HG03159 (cell line): ENCODE results near the gene HSD17B14.
"Not testable (repeated sequence)": the region's sequence is repeated elsewhere in the genome, so short reads cannot be mapped to it uniquely, and the experiment has no call there.

ENCODE experiments used
- ATAC-seq: cut with Tn5 transposase; IDR thresholded peaks from one replicate; pipeline ENCODE4 v1.9.1; 2021; ENCODE audit warnings: mild to moderate bottlenecking, moderate library complexity; ENCODE audit not compliant: unreplicated experiment

Gene HSD17B14

DNA sequence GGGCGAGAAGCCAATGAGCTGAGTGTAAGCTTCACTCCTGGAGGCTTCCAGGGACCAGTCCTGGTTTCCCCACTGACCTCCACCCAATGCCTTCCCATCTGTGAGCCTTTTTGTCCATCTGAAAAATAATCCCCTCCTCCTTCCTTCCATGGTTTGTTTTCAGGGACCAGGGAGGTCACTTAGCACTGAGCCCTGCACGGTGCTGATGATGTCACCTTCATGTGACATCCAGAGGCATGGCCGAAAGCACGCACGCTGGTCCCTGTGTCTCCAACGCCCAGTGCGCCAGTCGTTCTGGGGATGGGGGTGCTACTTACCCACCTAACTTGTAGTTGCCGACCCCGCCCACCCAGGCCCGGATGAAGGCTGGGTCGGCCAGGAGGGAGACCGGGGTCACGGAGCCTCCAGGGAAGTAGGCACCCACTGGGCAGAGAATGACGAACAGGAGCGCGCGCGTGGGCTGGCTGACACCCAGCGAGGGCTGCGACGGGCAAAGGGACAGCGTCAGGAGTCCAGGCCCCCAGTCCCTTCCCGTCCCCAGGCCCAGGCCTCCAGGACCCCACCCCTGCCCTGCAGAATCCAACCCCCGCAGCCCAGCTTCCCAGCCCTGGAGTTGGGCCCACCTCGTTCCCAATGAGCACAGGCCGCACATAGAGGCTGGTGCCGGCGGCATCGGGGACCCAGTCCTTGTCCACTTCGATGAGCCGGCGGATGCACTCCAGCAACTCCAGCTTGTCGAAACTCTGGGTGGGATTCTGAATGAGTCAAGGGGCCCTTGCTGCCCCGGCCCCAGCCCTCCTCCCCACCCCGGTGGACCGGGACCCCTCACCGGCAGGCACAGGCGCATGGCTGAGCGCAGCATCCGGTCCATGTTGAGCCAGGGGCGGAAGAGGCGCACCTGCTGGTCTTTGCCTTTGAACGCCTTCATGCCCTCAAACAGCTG, 36.7 kb downstream of the HSD17B14 start:
- no peak for ATAC-seq

DNA sequence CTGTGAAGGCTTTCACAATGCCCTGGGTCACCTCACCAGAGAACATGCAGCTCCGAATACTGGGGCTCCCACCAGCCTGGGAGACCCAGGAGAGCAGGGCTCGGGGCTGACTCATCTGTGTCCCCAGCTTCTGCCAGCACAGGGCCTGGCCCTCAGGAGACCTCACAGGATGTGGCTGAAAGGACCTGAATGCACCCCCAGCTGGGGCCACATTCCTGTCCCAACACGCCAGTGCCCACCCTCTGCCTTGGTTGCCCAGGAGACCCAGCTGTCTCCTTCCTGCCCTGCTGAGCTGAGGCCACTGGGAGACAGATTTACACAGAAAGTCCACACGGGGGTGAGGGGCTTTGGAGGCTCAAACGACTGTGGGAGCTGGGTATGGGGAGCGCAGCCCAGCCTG, 37.4 kb downstream of the HSD17B14 start:
- no peak for ATAC-seq

DNA sequence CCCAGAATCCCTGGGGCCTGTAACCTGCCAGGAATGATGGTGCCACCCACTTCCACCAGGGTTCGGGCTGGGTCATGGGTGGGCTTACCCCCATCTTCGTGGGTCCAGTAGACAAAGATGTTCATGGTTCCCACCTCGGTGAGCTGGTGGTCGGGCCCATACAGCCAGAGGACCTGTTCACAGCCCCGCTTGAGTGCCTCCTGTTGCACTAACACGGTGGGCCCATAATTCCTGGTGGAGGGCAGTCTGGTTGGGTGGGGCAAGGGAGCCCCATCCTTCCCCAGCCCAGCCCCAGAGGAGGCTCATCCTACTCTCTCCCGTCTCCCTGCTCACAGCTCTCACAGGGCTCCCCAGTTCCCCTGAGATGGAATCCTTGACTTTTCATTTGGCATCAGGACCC, 39.2 kb downstream of the HSD17B14 start:
- ATAC-seq = no peak

DNA sequence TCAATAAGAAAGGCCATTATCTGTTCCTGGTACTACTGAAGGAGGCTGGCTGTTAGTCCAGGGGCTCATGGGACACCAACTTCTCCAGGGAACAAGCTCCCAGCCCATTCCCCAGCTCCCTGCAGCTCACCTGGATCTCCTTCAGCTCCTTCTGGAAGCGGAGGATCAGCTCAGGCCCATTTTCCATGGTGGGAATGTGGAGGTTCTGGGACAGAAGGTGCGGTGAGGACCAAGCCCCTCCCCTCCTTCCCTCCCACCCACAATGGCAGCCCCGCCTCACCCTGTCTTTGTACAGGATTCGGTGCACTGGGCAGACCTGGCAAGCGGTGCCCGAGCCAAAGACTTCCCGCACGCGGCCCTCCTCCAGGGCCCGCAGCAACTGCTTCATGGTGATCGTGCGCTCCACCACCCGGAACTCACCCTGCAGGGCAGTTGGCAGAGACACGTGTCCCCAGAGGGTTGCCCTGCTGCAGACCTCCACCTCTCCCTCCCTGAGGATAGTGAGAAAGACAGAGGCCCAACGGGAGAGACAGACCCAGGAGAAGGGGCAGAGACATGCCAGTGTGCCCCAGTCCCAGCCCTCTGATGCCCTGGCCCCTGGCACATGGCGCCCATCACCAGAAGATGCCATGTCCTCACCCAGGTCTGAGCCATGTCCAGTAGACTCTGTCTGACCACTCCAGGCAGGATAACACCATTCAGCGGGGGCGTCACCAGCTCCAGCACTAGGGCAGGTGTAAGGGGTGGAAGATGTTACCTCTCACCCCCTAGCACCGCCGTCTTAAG, 39.8 kb downstream of the HSD17B14 start:
- ATAC-seq = no peak

DNA sequence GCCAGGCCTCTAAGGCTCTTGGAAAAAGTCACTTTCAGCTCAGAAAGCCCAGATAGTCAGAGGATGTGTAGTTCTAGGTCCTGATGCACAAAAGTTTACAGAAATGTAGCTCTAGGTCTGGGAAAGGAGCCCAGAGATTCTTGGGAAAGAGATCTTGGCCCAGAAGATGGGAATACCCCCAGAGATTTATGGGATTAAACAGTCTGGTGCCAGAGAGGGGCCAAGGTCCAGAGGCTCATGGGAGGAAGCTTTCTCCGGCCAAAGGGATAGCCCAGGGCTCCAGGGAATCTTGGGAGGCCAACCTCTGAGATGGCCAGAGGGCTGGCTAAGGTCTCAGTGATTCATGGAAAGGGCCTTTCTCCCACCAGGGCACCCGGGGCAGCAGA, 40.6 kb downstream of the HSD17B14 start:
- ATAC-seq = no peak

DNA sequence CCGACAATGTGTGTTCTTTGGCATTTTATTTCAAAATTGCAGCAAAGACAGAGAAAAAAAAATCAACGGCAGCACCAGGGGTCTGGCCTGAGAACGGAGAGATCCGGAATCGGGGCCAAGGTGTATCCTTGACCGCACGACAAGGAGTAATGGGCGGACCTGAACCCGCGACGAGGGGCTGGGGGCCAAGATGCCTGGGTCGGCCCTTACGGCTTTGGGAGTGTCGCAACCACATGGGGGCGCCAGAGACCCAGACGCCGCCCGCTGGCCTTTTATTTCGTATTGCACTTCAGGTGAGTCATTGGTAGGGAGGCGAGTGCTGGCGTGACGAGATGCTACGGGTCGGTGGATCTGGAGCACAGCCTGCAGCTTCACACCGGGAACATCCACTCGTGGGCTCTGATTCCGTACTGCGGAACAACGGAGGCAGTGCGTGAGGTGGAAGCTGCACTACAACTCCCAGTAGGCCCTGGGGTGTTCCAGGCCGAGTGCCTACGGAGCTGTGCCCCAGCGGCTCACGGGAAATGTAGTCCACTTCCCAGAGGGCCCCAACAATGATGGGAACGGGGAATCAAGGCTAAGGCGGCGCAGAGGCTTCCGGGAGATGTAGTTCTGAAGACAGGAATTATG, 41.1 kb downstream of the HSD17B14 start:
- ATAC-seq = peak; percentile 84

DNA sequence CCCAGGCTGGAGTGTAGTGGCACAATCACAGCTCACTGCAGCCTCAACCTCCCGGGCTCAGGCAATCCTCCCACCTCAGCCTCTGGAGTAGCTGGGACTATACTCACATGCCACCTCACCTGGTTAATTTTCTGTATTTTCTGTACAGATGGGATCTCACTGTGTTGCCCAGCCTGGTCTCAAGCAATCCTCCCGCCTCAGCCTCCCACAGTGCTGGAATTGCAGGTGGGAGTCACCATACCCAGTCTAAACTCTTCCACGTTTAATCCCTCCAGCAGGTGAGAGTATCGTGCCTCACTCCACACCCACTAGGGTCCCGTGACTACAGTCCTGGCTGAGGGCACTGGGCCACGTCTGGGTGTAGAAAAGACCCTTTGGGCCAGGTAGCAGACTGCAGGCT, 42.0 kb downstream of the HSD17B14 start:
- no peak for ATAC-seq

DNA sequence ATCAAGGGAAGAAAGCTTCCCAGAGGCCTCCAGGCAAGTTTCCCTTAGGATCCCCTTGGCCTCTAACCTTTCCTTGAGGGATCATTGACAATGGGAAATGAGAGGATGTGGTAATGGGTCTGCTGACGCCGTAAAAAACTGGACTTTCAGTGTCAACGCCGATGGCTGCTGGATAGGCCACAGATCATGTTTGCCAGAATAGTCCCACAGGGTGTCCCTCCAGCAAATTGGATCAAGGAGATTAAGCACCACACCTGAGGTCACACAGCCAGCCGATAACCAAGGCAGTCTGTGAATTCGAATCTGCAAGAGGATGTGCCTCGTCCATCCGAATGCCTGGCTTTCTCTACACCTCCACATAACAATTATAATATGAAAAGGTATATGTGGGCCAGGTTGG, 43.0 kb downstream of the HSD17B14 start:
- ATAC-seq = no peak

DNA sequence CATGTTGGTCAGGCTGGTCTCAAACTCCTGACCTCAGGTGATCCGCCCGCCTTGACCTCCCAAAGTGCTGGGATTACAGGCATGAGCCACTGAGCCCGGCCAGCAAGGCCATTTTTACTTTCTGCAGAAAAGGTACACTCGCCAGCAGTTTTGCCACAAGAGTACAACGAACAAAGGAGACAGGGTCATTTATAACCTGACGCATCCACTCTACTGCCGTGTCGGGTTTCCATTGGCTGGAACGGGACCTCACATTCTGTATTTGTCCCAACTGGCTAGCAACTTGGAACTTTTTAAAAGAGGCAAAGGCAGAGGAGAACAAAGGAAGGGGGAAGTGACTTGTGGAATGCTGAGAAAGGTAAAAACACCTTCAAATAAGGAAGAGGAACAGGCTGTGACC, 49.0 kb downstream of the HSD17B14 start:
- not testable (repeated sequence) for ATAC-seq

DNA sequence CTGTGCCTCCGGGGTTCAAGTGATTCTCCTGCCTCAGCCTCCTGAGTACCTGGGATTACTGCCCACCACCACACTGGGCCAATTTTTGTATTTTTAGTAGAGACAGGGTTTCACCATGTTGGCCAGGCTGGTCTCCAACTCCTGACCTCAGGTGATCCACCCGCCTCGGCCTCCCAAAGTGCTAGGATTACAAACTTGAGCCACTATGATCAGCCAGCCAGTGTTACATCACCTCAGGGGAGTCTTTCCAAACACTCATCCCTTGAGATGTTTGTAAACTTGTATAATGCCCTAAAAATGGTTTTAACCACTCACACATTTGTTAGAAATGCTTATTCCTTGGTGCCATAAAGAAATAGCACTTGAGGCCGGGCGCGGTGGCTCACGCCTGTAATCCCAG, 49.9 kb downstream of the HSD17B14 start:
- ATAC-seq = not testable (repeated sequence)

DNA sequence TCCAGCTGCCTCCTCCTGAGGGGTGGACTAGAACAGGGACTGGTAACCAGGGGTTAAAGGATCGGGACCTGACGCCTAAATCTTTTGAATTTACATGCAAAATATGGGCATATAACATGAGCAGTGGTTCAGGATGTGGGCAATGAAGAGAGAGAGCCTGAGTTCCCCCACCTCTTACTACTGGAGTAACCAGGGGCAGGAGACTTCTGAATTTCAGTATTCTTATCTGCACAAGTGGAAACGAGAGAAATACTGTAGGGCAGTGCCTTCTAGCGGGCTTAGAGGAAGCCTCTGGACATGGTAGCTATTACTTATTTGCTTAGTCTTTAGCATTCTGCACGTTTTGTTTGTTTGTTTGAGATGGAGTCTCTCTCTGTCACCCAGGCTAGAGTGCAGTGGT, 51.8 kb downstream of the HSD17B14 start:
- no peak for ATAC-seq

DNA sequence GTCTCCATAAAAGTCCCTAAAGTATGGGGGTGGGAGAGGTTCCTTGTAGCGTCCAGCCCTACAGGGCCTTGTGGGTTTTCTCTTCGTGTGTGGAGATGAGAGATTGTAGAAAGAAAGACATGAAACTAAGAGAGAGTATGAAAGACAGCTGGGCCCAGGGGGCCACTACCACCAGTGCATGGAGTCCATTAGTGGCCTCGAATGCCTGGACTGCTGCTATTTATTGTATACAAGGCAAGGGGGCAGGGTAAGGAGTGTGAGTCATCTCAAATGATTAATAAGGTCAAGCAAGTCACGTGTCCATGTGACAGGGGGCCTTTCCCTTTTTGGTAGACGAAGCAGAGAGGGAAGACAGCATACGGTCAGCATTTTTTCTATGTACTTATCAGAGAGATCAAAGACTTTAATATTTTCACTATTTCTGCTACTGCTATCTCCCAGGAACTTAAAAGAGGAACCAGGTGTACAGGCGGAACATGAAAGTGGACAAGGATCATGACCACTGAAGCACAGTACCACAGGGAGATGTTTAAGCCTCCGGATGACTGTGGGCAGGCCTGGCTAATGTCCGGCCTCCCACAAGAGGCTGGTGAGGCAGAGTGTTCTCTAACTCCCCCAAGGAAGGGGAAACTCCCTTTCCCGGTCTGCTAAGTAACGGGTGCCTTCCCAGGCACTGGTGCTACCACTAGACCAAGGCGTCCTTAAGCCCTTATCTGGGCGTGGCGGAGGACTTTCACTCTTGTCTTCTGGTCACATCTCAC, 55.5 kb downstream of the HSD17B14 start:
- ATAC-seq = no peak

DNA sequence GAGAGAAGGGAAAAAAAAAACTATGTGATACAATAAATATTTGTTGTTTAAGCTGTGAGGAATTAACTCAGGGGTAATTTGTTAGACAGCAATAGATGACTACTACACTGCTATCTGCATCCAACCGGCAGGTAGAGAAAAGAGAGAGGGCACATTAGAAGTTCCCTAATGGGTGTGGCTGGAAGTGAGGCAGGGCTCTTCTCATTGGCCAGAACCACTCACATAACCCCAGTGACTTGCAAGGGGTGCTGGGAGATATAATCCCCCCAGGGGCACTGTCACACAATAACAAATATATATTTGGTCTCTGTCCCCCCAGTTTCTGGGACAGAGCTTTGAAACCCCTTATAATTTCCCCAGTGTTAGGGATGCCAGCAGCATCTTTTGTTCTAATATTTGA, 56.7 kb downstream of the HSD17B14 start:
- ATAC-seq = no peak

DNA sequence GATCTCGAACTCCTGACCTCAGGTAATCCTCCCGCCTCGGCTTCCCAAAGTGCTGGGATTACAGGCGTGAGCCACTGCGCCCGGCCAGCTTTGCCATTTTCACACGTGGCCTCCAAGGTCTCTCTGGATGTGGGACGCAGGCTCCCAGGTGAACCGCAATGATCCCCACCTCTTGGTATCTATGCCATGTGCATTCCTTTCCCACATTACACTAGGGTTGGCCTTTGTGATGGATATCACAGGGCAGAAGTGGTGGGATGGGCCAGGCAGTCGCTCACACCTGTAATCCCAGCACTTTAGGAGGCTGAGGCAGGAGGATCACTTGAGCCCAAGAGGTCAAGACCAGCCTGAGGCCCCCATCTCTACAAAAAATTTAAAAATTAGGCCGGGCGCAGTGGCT, 58.6 kb downstream of the HSD17B14 start:
- no peak for ATAC-seq

DNA sequence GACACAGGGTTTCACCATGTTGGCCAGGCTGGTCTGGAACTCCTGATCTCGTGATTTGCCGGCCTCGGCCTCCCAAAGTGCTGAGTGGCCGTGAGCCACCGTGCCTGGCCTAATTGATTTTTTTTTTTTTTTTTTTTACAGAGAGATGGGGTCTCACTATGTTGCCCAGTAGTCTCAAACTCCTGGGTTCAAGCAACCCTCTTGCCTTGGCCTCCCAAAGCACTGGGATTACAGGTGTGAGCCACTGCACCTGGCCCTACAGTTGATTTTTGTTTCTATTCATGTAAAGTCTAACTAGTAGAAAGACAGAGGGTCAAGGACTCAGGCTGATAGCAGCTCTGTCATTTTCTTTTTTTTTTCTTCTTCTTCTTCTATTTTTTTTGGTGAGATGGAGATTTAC, 59.2 kb downstream of the HSD17B14 start:
- no peak for ATAC-seq

DNA sequence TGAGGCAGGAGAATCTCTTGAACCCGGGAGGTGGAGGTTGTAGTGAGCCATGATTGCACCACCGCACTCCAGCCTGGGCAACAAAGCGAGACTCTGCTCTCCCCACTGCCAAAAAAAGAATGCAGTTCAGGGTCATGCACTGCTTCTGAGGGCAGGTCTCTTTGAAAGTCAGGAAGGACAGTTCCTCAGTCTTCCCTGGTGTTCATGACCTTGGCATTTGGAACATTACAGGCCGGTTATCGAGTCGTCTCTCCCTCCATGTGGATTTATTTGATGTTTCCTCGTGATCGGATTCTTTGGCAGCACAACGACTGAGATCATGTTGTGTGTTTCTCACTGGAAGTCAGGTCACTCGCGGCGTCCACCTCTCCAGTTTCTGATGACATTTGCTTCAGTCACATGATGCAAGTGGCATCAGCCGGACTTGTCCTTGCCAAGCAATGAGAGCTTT, 63.8 kb downstream of the HSD17B14 start:
- ATAC-seq = no peak

DNA sequence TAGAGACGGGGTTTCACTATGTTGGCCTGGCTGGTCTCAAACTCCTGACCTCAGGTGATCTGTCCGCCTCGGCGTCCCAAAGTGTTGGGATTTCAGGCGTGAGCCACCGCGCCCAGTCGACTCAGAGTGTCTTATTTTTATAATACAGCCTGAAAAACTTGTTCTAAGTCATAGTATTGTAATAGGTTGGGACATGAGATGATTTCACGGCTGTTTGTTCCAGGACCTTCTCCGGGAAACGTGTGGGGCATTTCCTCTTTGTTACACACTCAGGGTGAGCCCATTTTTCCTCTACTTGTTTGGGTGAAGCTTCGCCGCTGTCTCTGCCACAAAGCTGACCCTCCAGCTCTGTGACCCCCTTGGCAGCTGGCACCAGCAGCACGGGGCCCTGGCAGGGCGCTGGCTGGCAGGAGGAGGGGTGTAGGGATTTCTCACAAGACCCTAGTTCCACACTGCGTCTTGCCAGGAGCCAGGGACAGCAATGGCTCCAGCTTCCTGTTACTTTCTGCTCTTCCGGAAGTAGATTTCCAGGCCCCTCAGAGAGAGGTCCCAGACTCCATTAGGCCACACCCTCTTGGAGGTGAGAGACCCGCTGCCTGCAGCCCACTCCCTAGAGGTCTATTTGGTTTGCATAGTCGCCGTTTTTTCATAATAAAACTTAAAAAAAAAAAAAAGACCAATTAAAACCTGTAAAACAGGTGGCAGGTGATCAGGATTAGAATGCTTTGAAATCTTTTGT, 65.4 kb downstream of the HSD17B14 start:
- no peak for ATAC-seq

DNA sequence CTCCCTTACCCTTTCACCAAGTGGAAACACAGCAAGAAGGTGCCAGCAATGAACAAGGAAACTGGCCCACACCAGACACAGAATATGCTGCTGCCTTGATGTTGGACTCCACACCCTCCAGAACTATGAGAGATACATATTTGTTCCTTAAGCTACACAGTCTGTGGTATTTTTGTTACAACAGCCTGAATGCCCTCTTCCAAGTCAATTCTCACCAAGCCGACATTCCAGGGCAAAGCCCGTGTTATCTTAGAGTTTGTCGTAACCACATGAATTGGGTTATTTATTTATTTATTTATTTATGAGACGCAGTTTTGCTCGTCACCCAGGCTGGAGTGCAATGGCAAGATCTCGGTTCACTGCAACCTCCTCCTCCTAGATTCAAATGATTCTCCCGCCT, 66.0 kb downstream of the HSD17B14 start:
- ATAC-seq = no peak

DNA sequence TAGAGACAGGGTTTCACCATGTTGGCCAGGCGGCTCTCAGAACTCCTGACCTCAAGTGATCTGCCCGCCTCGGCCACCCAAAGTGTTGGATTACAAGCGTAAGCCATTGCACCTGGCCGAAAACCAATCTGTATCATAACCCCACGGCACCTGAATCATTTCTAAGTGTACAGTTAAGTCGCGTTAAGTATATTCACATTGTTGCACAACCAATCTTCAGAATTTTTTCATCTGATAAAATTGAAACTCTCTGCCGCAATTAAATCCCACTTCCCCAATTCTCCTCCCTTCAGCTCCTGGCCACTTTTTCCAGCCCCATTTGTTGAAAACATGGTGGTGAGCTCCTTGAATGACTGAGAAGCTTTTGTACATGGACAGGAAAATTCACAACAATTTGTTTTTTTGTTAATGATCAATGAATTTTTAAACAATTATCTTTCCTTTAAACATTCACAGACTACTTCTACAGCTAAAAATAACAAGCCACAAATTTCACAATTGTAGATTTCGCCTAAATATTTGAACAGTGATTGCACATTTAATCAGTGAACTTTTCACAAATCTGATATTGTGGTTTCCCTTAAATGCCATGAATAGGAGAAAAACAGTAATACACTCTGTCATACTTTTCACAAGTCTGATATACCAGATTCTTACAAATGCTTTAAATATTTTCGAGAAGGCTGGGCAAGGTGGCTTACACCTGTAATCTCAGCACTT, 67.1 kb downstream of the HSD17B14 start:
- ATAC-seq = no peak
